Panc1 (cell line): ENCODE data around the gene PDGFA. TPM values are rescaled to one million over a fixed set of nuclear protein-coding genes. Genes with fewer than 3 reads are reported as not detected.

ENCODE experiments used
- ATAC-seq: fragments of 200-7000 bp; cut with Tn5 transposase; 2 replicates; pipeline ENCODE4 v1.9.1; 2020; ENCODE audit warnings: mild to moderate bottlenecking, moderate library complexity
- BruUV-seq: library from RNA; stranded (reverse); fragments of 400-500 nt; replicated peaks from 2 replicates; lab custom pipeline; 2021; lab: Mats Ljungman, UMichigan
- CTCF ChIA-PET: fragments of 300-600 bp; sonication (Branson Sonifier 250); formaldehyde crosslinking; loops from one replicate; lab custom pipeline; 2022; ENCODE audit warnings: antibody characterized with exemption; lab: Charles Lee
- POLR2A ChIA-PET: fragments of 300-600 bp; sonication (Branson Sonifier 250); formaldehyde crosslinking; loops from one replicate; lab custom pipeline; 2022; ENCODE audit warnings: antibody characterized with exemption; lab: Charles Lee
- DNase-seq: peaks from one replicate; pipeline ENCODE4 v3.0.0-alpha.2; 2010; ENCODE audit warnings: low read depth, low spot score
- H3K27ac ChIP-seq: 2 replicates; pipeline ENCODE4 v1.5.1; 2011; ENCODE audit warnings: mild to moderate bottlenecking, low read length, inconsistent platforms
- H3K27me3 ChIP-seq: fragments of 200-500 bp; sonication (Bioruptor generic); 2 replicates; pipeline ENCODE4 v1.6.0; 2014; ENCODE audit warnings: low read length, inconsistent platforms; ENCODE audit not compliant: control insufficient read depth, insufficient read depth
- H3K36me3 ChIP-seq: fragments of 200-500 bp; sonication (Bioruptor generic); 2 replicates; pipeline ENCODE4 v1.5.1; 2014; ENCODE audit warnings: inconsistent platforms, mild to moderate bottlenecking, low read length, moderate library complexity; ENCODE audit not compliant: control insufficient read depth, insufficient read depth
- H3K4me1 ChIP-seq: 2 replicates; pipeline ENCODE4 v1.5.1; 2011; ENCODE audit warnings: inconsistent platforms, mild to moderate bottlenecking, low read length, moderate library complexity; ENCODE audit not compliant: control insufficient read depth, insufficient read depth
- H3K4me3 ChIP-seq, 2 experiments: 2 replicates each; pipeline ENCODE4 v1.5.1; 2011 to 2012; ENCODE audit warnings: low read depth in 2 of 2, low read length in 2 of 2, mild to moderate bottlenecking in 2 of 2, inconsistent platforms in 1 of 2, moderate library complexity in 1 of 2
- H3K9me3 ChIP-seq: fragments of 200-500 bp; sonication (Bioruptor generic); 2 replicates; pipeline ENCODE4 v1.5.1; 2014; ENCODE audit warnings: low read depth, mild to moderate bottlenecking, inconsistent platforms, low read length, moderate library complexity; ENCODE audit not compliant: control insufficient read depth, insufficient read depth
- CTCF ChIP-seq: fragments of 450-650 bp; IDR thresholded peaks from 2 replicates; pipeline ENCODE4 v1.5.1; 2017; ENCODE audit warnings: mild to moderate bottlenecking
- POLR2AphosphoS5 ChIP-seq: IDR thresholded peaks from 2 replicates; pipeline ENCODE4 v1.6.1; 2012; ENCODE audit warnings: mild to moderate bottlenecking, low read depth, low read length, moderate library complexity
- REST ChIP-seq, 2 experiments: IDR thresholded peaks; 2 replicates each; pipeline ENCODE4 v1.6.1; 2011 to 2012; ENCODE audit warnings: low read depth in 2 of 2, control low read depth in 1 of 2, low read length in 1 of 2, mild to moderate bottlenecking in 1 of 2, moderate library complexity in 1 of 2; ENCODE audit not compliant: insufficient read depth in 1 of 2
- SIN3A ChIP-seq: IDR thresholded peaks from 2 replicates; pipeline ENCODE4 v1.6.1; 2012; ENCODE audit warnings: low read depth, mild to moderate bottlenecking, low read length, moderate library complexity, borderline replicate concordance; ENCODE audit not compliant: insufficient read depth
- TCF7L2 ChIP-seq: IDR thresholded peaks from 2 replicates; pipeline ENCODE4 v1.6.1; 2011; ENCODE audit warnings: mild to moderate bottlenecking, low read depth, low read length, inconsistent platforms
- in situ Hi-C: cut with HindIII; loops from 2 replicates; pipeline ENCODE4 v1.10.0; 2016; ENCODE audit warnings: low sequenced_read_pairs, low pct_unique_long_range_greater_than_20kb
- intact Hi-C: fragments of 100-400 bp; cut with micrococcal nuclease; formaldehyde crosslinking; loops from one replicate; pipeline ENCODE4 v1.10.0; 2022; ENCODE audit not compliant: unreplicated experiment
- total RNA-seq: library from RNA; stranded (reverse); gene quantifications from one replicate; pipeline ENCODE4 v1.2.1, GENCODE V29; 2021; ENCODE audit not compliant: unreplicated experiment

The PDGFA gene
- total RNA-seq, 1 experiment from 2014 or later = 18.5 TPM

- H3K4me3 ChIP-seq = no peak overlapping the region
- H3K27me3 ChIP-seq = no peaks in the 10 kb centered on the region
- H3K9me3 ChIP-seq = no peaks in the 10 kb centered on the region
- H3K36me3 ChIP-seq = no peaks in the 10 kb centered on the region
- in situ Hi-C loops = no loop called here
- POLR2A ChIA-PET = no interaction called here
- CTCF ChIA-PET = no interaction called here
- intact Hi-C loops = no loop called here
- no peaks in the 10 kb centered on the region for H3K4me1 ChIP-seq
- H3K27ac ChIP-seq = no peak overlapping the region
- TF ChIP-seq TCF7L2 (no peak), CTCF (no peak), SIN3A (no peak), POLR2AphosphoS5 (no peak), REST (IDR thresholded peaks at IDR 0.05; ENCODE audit: insufficient read depth in 1 of 2, low read depth in 2 of 2, low read length in 1 of 2) (no peak)
- ATAC-seq (no peak), DNase-seq (no peak)
- BruUV-seq = no TSS peak
These were observed 37.4 kb upstream of the PDGFA start for GRCh38 chr7:556837-557557.

- H3K27me3 ChIP-seq = no peaks in the 10 kb centered on the region
- no peaks in the 10 kb centered on the region for H3K36me3 ChIP-seq
- ChIA-PET CTCF (interaction anchor here (0.5 kb wide), 1 partner anchor 109 kb away, joined by 3 read pairs; no protein-coding TSS in a partner anchor), POLR2A (no interaction called here)
- H3K9me3 ChIP-seq = no peaks in the 10 kb centered on the region
- TF ChIP-seq POLR2AphosphoS5 = no peak
- no peak for TF ChIP-seq TCF7L2
- no peak for TF ChIP-seq CTCF
- no peak for TF ChIP-seq SIN3A
- TF ChIP-seq REST (IDR thresholded peaks at IDR 0.05; ENCODE audit: insufficient read depth in 1 of 2, low read depth in 2 of 2, low read length in 1 of 2) = no peak
- DNase-seq (no peak), ATAC-seq (no peak)
- H3K27ac ChIP-seq = no peak overlapping the region
- no peak overlapping the region for H3K4me3 ChIP-seq
- no peaks in the 10 kb centered on the region for H3K4me1 ChIP-seq
- in situ Hi-C loops (no loop called here), intact Hi-C loops (no loop called here)
- no TSS peak for BruUV-seq
These were observed 36.7 kb upstream of the PDGFA start for GRCh38 chr7:556291-556826.
